ENCODE data around the gene CASP10.
A peak's percentile ranks its signal among the peaks of the same experiment; 100 is the strongest.

The CASP10 gene

GRCh38 chr2:201261906-201262305 lies 79.0 kb downstream of the CASP10 start:
- no peak overlapping the region for H3K4me3 ChIP-seq (ENCODE audit: low read length)
- no peak for TF ChIP-seq CTCF (conservative IDR thresholded peaks at IDR 0.05; ENCODE audit: low read length)
- DNase-seq (ENCODE audit: low read depth) = peak; percentile 35

GRCh38 chr2:201262718-201263117 lies 79.8 kb downstream of the CASP10 start:
- DNase-seq (ENCODE audit: low read depth) = no peak
- no peak for TF ChIP-seq CTCF (conservative IDR thresholded peaks at IDR 0.05; ENCODE audit: low read length)
- no peak overlapping the region for H3K4me3 ChIP-seq (ENCODE audit: low read length)

GRCh38 chr2:201263779-201264178 lies 80.8 kb downstream of the CASP10 start:
- DNase-seq (ENCODE audit: low read depth) = no peak
- H3K4me3 ChIP-seq (ENCODE audit: low read length) = no peak overlapping the region
- TF ChIP-seq CTCF (conservative IDR thresholded peaks at IDR 0.05; ENCODE audit: low read length) = no peak

GRCh38 chr2:201264472-201265173 lies 81.7 kb downstream of the CASP10 start:
- no peak overlapping the region for H3K4me3 ChIP-seq (ENCODE audit: low read length)
- no peak for TF ChIP-seq CTCF (conservative IDR thresholded peaks at IDR 0.05; ENCODE audit: low read length)
- DNase-seq (ENCODE audit: low read depth) = no peak

GRCh38 chr2:201266629-201267028 lies 83.7 kb downstream of the CASP10 start:
- no peak for TF ChIP-seq CTCF (conservative IDR thresholded peaks at IDR 0.05; ENCODE audit: low read length)
- no peak for DNase-seq (ENCODE audit: low read depth)
- no peak overlapping the region for H3K4me3 ChIP-seq (ENCODE audit: low read length)

GRCh38 chr2:201267278-201268030 lies 84.5 kb downstream of the CASP10 start:
- H3K4me3 ChIP-seq (ENCODE audit: low read length) = no peak overlapping the region
- DNase-seq (ENCODE audit: low read depth) = no peak
- TF ChIP-seq CTCF (conservative IDR thresholded peaks at IDR 0.05; ENCODE audit: low read length) = no peak

GRCh38 chr2:201269764-201270163 lies 86.8 kb downstream of the CASP10 start:
- no peak for TF ChIP-seq CTCF (conservative IDR thresholded peaks at IDR 0.05; ENCODE audit: low read length)
- H3K4me3 ChIP-seq (ENCODE audit: low read length) = no peak overlapping the region
- no peak for DNase-seq (ENCODE audit: low read depth)
